Retinal pigment epithelial cell (primary cell): Measurements from ENCODE around the gene CHST4.
A peak's percentile ranks its signal among the peaks of the same experiment; 100 is the strongest.

Experiments
- DNase-seq: peaks from one replicate; pipeline ENCODE4 v3.0.0-alpha.2; 2010; ENCODE audit warnings: low read depth
- H3K4me3 ChIP-seq: 2 replicates; pipeline ENCODE4 v1.5.1; 2011; ENCODE audit warnings: mild to moderate bottlenecking, low read length, control low read depth, moderate library complexity
- TF ChIP-seq, protein P1 (sequence below): conservative IDR thresholded peaks from 2 replicates; pipeline ENCODE4 v1.5.1; 2011; ENCODE audit warnings: low read depth, low read length, control low read depth, inconsistent platforms

Gene CHST4

DNA sequence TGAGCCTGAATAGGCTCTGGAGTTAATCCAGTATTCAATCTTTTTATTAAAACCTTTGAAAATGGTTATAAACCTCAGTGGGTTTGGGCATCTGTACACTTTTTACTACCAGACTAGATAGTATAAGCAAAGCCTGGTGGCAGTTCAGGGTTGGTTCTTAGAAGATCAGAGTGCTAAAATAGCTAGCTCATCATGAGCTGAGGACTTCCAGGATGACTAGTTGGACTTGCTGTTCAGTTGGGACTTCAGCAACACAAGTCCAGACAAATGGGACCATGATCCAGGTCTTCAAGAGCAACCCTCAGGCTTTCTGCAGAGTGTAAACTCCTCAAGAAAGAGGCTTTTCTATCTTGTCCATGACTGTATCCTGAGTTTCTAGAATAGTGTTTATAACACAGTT, 35.9 kb upstream of the CHST4 start:
- no peak for DNase-seq
- H3K4me3 ChIP-seq, result no peak overlapping the region
- TF ChIP-seq, protein P1, sequence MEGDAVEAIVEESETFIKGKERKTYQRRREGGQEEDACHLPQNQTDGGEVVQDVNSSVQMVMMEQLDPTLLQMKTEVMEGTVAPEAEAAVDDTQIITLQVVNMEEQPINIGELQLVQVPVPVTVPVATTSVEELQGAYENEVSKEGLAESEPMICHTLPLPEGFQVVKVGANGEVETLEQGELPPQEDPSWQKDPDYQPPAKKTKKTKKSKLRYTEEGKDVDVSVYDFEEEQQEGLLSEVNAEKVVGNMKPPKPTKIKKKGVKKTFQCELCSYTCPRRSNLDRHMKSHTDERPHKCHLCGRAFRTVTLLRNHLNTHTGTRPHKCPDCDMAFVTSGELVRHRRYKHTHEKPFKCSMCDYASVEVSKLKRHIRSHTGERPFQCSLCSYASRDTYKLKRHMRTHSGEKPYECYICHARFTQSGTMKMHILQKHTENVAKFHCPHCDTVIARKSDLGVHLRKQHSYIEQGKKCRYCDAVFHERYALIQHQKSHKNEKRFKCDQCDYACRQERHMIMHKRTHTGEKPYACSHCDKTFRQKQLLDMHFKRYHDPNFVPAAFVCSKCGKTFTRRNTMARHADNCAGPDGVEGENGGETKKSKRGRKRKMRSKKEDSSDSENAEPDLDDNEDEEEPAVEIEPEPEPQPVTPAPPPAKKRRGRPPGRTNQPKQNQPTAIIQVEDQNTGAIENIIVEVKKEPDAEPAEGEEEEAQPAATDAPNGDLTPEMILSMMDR, result no peak

DNA sequence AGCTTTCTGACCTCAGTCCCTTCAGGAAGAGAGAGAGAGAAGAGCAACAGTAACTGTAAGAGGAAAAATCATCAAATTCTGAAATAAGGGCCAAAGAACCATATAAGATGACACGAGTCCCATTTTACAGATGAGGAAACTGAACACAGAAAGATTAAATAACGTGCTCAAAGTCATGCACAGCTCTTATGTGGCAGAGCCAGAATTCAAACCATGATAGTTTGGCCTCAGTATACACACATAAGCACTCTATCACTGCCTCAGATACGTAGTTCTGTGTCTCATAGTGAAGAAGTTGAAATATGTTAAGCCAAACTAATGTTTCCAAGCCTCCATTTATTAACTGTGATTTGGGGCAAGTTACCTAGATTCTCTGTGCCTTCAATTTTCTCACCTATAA, 35.2 kb upstream of the CHST4 start:
- DNase-seq, result no peak
- TF ChIP-seq, protein P1, result no peak
- H3K4me3 ChIP-seq, result no peak overlapping the region

DNA sequence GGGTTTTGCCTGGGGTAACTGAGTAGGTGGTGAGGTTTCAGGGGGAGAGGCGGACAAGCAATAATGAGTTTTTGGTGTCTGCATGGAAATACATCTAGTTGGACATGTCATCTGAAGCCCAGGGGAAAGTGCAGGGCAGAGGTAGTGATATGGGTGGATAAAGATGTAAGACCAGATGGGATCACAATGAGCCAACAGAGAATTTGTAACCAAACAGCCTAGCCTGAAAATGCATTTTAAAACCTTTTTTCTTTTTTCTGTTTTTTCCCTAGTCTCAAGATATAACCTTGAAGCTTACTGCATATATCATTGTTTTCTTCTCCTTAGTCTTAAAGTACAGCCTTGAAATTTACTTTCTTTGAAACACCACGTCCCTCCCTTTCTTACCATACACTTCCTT, 33.4 kb upstream of the CHST4 start:
- DNase-seq, result no peak
- H3K4me3 ChIP-seq, result no peak overlapping the region
- TF ChIP-seq, protein P1, result no peak

DNA sequence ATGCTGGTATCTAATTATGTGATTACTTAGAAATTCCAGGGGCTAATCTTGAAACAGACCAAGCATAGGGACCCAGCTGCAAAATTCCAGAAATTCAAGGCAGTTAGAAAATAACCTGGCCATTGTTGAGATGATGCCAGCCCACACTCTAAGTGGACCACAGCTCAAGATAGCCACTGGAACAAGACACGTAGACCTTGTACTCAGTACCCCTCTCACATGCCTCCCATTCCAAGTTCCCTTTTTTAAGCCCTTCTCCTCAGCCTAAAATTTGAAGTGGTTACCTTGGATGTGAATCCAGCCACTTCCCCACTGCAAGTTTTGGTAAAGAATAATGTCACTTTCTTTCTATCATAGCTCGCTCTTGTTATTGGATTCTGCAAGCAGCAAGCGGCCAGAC, 33.0 kb upstream of the CHST4 start:
- no peak for DNase-seq
- H3K4me3 ChIP-seq, result no peak overlapping the region
- TF ChIP-seq, protein P1, result no peak

DNA sequence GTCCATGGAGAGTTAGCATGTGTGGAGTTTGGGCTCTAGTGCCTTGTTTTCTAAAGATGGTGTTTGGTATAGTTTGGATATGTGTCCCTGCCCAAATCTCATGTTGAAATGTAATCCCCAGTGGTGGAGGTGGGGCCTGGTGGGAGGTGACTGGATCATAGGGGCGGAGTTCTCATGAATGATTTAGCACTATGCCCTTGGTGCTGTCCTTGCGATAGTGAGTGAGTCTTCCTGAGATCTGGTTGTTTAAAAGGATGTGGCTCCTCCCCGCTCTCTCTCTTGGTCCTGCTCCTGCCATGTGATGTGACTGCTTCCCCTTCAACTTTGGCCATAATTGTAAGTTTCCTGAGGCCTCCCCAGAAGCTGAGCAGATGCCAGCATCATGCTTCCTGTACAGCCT, 28.2 kb upstream of the CHST4 start:
- H3K4me3 ChIP-seq, result no peak overlapping the region
- TF ChIP-seq, protein P1, result no peak

DNA sequence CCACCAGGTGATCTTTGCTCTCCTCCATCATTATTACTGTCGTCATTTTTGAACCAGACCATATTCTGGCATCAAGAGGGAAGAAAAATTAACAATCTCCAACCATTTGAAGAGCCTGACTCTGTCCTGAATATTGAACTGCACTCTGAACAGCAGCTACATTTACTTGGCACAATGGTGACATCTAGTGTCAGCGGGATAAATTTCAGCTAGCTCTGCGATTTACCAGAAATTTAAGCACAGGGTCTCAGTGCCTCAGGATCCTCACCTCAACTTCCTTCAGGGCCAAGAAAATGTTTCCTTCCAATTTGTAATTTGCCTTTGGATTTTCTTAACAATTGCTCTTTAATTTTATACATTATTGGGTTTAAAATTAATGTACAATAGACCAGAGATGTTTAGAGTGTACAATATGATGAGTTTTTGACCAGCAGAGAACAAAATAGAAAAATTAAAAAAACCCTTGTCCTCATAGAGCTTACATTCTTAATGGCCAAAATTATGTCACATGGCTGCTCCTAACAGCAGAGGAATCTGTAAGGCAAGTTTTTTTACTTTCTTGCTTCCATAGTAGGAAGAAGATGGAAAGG, 26.4 kb upstream of the CHST4 start:
- TF ChIP-seq, protein P1, result peak; percentile 71
- DNase-seq, result peak; percentile 11
- no peak overlapping the region for H3K4me3 ChIP-seq

More for the DNA sequence above, 28.2 kb upstream of the CHST4 start:
- no peak for DNase-seq

DNA sequence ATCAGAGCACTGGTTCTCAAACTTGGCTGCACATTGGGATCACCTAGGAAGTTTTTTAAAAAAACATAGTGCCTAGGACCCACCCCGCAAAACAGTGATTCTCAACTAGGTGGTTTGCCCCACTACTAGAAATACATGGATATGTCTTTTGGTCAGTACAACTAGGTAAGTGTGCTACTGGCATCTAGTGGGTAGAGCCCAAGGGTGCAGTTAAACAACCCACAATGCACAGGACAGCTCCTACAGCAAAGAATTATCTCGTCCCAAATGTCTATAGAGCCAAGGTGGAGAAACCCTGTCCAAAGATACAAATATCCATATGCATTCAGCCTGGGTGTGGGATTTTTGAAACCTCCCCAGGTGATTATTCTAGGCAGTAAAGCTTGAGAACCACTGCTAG, 25.3 kb upstream of the CHST4 start:
- DNase-seq, result no peak
- H3K4me3 ChIP-seq, result no peak overlapping the region
- TF ChIP-seq, protein P1, result no peak
